Astrocyte of the spinal cord (primary cell): Measurements from ENCODE around the gene KCNH4.
A peak's percentile ranks its signal among the peaks of the same experiment; 100 is the strongest.

ENCODE experiments used
- DNase-seq: peaks from one replicate; pipeline ENCODE4 v3.0.0; 2011; ENCODE audit warnings: low read depth, low spot score
- H3K4me3 ChIP-seq: 2 replicates; pipeline ENCODE4 v1.5.1; 2011; ENCODE audit warnings: low read depth, mild to moderate bottlenecking, low read length, moderate library complexity
- CTCF ChIP-seq: IDR thresholded peaks from 2 replicates; pipeline ENCODE4 v1.5.1; 2012; ENCODE audit warnings: low read depth, mild to moderate bottlenecking, low read length, inconsistent platforms
- in situ Hi-C: cut with HindIII; loops from 2 replicates; pipeline ENCODE4 v1.10.0; 2017; ENCODE audit warnings: low sequenced_read_pairs

Gene KCNH4

GRCh38 chr17:42193216-42193968 is 12.4 kb upstream of the KCNH4 start:
- TF ChIP-seq CTCF: no peak
- DNase-seq: no peak
- H3K4me3 ChIP-seq: peak overlapping the region; percentile 61
- in situ Hi-C loops: no loop called here

- DNase-seq: no peak
- no peak for TF ChIP-seq CTCF
- H3K4me3 ChIP-seq: no peak overlapping the region
- in situ Hi-C loops: no loop called here
Observed at GRCh38 chr17:42192189-42193126, 11.5 kb upstream of the KCNH4 start.

GRCh38 chr17:42191275-42191608 is 10.3 kb upstream of the KCNH4 start:
- no peak overlapping the region for H3K4me3 ChIP-seq
- in situ Hi-C loops: no loop called here
- no peak for DNase-seq
- TF ChIP-seq CTCF: no peak

GRCh38 chr17:42190491-42191274 is 9.7 kb upstream of the KCNH4 start:
- in situ Hi-C loops: no loop called here
- TF ChIP-seq CTCF: no peak
- H3K4me3 ChIP-seq: no peak overlapping the region
- no peak for DNase-seq

GRCh38 chr17:42189651-42189965 is 8.7 kb upstream of the KCNH4 start:
- in situ Hi-C loops: no loop called here
- H3K4me3 ChIP-seq: no peak overlapping the region
- no peak for TF ChIP-seq CTCF
- no peak for DNase-seq
